Measurements from ENCODE around the gene CDCA8.

GRCh38 chr1:37704966-37705365, 12.7 kb downstream of the CDCA8 start:
- TF ChIP-seq CTCF (IDR thresholded peaks at IDR 0.05; ENCODE audit: insufficient read depth, low read length, poor library complexity, severe bottlenecking) (no peak), EZH2phosphoT487 (conservative IDR thresholded peaks at IDR 0.05; ENCODE audit: low read length) (no peak)
